Kidney epithelial cell (primary cell): ENCODE data around the gene G3BP1. TPM values are rescaled to one million over a fixed set of nuclear protein-coding genes. Genes with fewer than 3 reads are reported as not detected.

Experiments
- DNase-seq: peaks from one replicate; pipeline ENCODE4 v3.0.0-alpha.2; 2010; ENCODE audit warnings: low read depth
- H3K27me3 ChIP-seq: 2 replicates; pipeline ENCODE4 v1.6.0; 2011; ENCODE audit warnings: low read length; ENCODE audit not compliant: control insufficient read depth, insufficient read depth
- H3K36me3 ChIP-seq: 2 replicates; pipeline ENCODE4 v1.5.1; 2011; ENCODE audit warnings: low read length; ENCODE audit not compliant: control insufficient read depth, insufficient read depth
- H3K4me3 ChIP-seq: 2 replicates; pipeline ENCODE4 v1.5.1; 2011; ENCODE audit warnings: low read depth, mild to moderate bottlenecking, control low read depth, low read length
- total RNA-seq: library from RNA; depleted of rRNA; stranded (reverse); fragments of >200 nt; gene quantifications from 2 replicates; pipeline ENCODE4 v1.2.3, GENCODE V29; 2015
- TF ChIP-seq, protein P1 (sequence below): IDR thresholded peaks from 2 replicates; pipeline ENCODE4 v1.5.1; 2011; ENCODE audit warnings: mild to moderate bottlenecking, moderate library complexity, low read length, control low read depth, inconsistent platforms; ENCODE audit not compliant: insufficient read depth, poor library complexity, severe bottlenecking

Gene G3BP1
- total RNA-seq, 1 donor from 2014 or later, result 154 TPM

DNA sequence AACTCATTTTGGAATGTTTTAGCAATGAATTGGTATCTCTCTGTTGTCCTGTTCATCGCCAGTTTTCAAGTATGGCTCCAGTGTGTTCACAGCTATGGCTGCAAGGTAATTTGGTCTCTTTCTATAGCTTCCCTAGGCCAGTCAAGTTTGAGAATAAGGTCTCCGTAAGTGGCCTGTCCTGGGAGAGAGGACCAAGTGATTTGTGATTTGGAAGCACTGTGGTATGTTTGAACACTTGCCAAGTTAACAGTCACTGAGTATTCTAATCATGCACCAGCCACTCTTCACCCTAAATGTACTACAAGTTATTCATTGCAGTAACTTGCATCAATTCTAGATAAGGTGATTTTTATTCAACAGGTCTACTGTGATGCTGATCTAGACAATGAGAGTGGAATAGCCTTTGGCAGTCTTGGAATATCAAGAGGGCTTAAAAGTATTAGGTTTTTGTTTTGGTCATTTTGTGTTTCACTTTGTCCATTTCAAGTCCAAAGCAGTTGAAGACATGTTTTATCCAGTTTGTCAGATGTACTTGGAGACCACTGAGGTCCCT, 41.1 kb downstream of the G3BP1 start:
- Histone ChIP-seq H3K36me3 (no peaks in the 10 kb centered on the region), H3K27me3 (no peaks in the 10 kb centered on the region), H3K4me3 (no peak overlapping the region)
- TF ChIP-seq, protein P1, sequence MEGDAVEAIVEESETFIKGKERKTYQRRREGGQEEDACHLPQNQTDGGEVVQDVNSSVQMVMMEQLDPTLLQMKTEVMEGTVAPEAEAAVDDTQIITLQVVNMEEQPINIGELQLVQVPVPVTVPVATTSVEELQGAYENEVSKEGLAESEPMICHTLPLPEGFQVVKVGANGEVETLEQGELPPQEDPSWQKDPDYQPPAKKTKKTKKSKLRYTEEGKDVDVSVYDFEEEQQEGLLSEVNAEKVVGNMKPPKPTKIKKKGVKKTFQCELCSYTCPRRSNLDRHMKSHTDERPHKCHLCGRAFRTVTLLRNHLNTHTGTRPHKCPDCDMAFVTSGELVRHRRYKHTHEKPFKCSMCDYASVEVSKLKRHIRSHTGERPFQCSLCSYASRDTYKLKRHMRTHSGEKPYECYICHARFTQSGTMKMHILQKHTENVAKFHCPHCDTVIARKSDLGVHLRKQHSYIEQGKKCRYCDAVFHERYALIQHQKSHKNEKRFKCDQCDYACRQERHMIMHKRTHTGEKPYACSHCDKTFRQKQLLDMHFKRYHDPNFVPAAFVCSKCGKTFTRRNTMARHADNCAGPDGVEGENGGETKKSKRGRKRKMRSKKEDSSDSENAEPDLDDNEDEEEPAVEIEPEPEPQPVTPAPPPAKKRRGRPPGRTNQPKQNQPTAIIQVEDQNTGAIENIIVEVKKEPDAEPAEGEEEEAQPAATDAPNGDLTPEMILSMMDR, result no peak
- DNase-seq, result no peak

DNA sequence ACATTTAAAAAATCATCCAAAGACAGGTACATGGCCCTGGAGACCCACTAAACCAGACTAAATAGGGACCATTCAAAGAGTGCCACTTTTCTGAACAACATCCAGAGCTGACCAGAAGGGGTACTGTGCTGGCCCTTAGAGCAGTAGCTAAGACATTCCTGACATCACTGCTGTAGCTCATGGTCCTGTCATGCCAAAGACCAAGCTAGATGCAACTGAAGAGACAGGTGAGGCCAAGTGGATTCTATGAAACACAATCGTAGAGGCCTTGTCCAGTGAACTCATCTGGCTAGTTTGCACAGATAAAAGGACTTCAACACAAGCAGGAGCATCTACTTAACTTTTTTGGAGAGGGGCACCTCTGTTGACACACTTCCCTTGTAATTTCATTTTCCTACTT, 43.3 kb downstream of the G3BP1 start:
- H3K27me3 ChIP-seq, result no peaks in the 10 kb centered on the region
- no peak for DNase-seq
- TF ChIP-seq, protein P1, result no peak
- H3K4me3 ChIP-seq, result no peak overlapping the region
- H3K36me3 ChIP-seq, result no peaks in the 10 kb centered on the region

DNA sequence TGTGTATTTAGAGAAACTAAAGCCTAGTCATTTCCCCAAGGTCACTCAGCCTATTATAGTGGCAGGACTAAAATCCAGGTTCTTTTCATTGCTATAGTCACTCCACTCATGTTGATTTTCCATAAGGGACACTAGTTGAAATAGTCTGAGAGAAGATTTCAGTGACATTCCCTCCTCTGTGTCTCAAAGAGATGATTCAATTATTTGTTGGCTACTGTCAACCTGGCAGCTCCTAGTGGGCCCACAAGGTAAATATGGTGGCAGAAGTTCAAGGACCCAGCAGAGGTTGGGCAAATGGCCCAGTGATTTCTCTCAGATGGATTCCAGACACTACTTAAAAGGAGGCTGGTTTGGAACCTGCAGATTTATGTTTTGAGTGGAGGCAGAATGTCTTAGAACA, 48.1 kb downstream of the G3BP1 start:
- TF ChIP-seq, protein P1, result no peak
- Histone ChIP-seq H3K4me3 (no peak overlapping the region), H3K27me3 (no peaks in the 10 kb centered on the region), H3K36me3 (no peaks in the 10 kb centered on the region)
- DNase-seq, result no peak

DNA sequence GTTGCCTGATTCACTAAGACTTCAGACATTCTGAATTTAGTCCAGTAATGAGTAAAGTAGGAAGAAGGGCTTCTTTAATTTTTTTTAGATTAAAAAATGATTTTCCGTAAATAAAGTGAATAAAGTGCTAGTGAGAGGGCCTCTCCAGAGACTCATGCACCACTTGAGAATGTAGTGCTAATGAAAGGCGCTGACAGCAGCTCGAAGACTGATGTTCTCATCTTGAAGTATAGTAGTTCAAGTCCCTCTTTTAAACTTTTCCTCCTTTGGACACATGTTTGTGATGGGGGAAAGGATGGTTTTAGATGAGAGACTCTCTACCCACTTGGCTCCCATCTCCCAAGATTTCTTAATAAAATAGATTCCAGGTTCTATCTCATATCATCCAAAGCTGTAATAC, 48.5 kb downstream of the G3BP1 start:
- Histone ChIP-seq H3K4me3 (no peak overlapping the region), H3K27me3 (no peaks in the 10 kb centered on the region), H3K36me3 (no peaks in the 10 kb centered on the region)
- no peak for DNase-seq
- TF ChIP-seq, protein P1, result no peak

DNA sequence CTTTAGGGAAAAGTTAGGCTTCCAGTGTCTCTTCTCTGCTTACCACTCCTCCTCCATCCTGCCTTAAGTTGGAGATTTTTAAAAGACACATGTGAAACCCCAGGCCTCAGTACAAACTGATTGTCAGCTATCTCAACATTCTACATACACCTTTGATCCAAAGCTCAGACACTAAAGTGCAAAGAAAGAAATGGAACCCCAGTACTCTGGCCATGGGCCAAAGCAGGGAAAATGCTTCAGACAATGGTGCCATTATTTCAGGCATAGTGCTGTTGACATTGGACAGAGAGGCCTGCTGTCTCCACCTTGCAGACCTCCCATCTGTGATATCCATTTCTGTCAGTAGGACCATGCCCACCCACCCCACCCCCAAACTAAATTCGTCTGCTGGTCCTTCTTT, 49.1 kb downstream of the G3BP1 start:
- DNase-seq, result no peak
- H3K4me3 ChIP-seq, result no peak overlapping the region
- TF ChIP-seq, protein P1, result no peak
- no peaks in the 10 kb centered on the region for H3K27me3 ChIP-seq
- H3K36me3 ChIP-seq, result no peaks in the 10 kb centered on the region

DNA sequence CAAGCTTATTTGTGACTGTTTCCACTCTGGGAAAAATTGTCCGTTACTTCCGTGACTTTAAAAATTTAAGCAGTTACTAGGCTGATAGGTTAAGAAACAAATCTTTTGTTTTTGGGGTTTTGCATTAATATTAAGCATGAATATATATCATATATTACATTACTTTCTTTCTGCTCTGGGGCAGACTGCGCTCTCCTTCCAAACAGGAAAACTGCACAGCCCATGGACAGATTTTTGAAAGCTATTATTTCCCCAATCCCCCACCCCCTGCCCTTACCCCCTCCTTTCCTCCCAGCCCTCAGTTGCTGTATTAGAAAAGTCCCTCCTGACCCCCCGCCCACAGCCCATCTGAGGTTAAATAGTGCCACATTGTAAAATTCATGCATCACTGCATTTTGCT, 50.4 kb downstream of the G3BP1 start:
- no peaks in the 10 kb centered on the region for H3K27me3 ChIP-seq
- DNase-seq, result no peak
- no peak overlapping the region for H3K4me3 ChIP-seq
- TF ChIP-seq, protein P1, result no peak
- no peaks in the 10 kb centered on the region for H3K36me3 ChIP-seq
